Measurements from ENCODE around the gene DIAPH3.

- no peak for TF ChIP-seq CTCF (conservative IDR thresholded peaks at IDR 0.05; ENCODE audit: low read depth, low read length)
- TF ChIP-seq EZH2 (IDR thresholded peaks at IDR 0.05; ENCODE audit: borderline replicate concordance, low read depth, low read length, poor library complexity, severe bottlenecking): no peak
These were observed 279.8 kb downstream of the DIAPH3 start for GRCh38 chr13:59883885-59884284.

All from A673 (cell line).